Glutamatergic neuron (in vitro differentiated cells): ENCODE data around the gene ERICH6B. TPM values are rescaled to one million over a fixed set of nuclear protein-coding genes. Genes with fewer than 3 reads are reported as not detected.

ENCODE experiments used
- DNase-seq: peaks from one replicate; pipeline ENCODE4 v3.0.0; 2022
- H3K27ac Mint-ChIP-seq: one replicate; pipeline ENCODE4 v1.8.0; 2020; ENCODE audit warnings: mild to moderate bottlenecking, mixed read lengths, inconsistent platforms; ENCODE audit not compliant: unreplicated experiment
- H3K27me3 Mint-ChIP-seq: one replicate; pipeline ENCODE4 v1.8.0; 2020; ENCODE audit warnings: mild to moderate bottlenecking, moderate library complexity, mixed read lengths, inconsistent platforms; ENCODE audit not compliant: unreplicated experiment
- H3K36me3 Mint-ChIP-seq: one replicate; pipeline ENCODE4 v1.8.0; 2020; ENCODE audit warnings: mild to moderate bottlenecking, mixed read lengths, inconsistent platforms; ENCODE audit not compliant: unreplicated experiment
- H3K4me1 Mint-ChIP-seq: one replicate; pipeline ENCODE4 v1.8.0; 2020; ENCODE audit warnings: mild to moderate bottlenecking, low read depth, mixed read lengths, inconsistent platforms; ENCODE audit not compliant: unreplicated experiment
- H3K4me3 Mint-ChIP-seq: one replicate; pipeline ENCODE4 v1.8.0; 2020; ENCODE audit warnings: mild to moderate bottlenecking, mixed read lengths, inconsistent platforms; ENCODE audit not compliant: unreplicated experiment
- H3K9me3 Mint-ChIP-seq: one replicate; pipeline ENCODE4 v1.8.0; 2020; ENCODE audit warnings: mild to moderate bottlenecking, moderate library complexity, mixed read lengths, inconsistent platforms; ENCODE audit not compliant: unreplicated experiment
- CTCF ChIP-seq: fragments of 200-600 bp; sonication (generic); IDR thresholded peaks from one replicate; pipeline ENCODE4 v1.5.0; 2021; ENCODE audit not compliant: partially characterized antibody, unreplicated experiment
- total RNA-seq: library from RNA; stranded (reverse); fragmentation: NEBNext Ultra II Directional; extraction: Animal tissue kit (Norgen Biotek cat#: 25700); gene quantifications from one replicate; pipeline ENCODE4 v1.2.1, GENCODE V29; 2021; ENCODE audit not compliant: unreplicated experiment

ERICH6B gene
- total RNA-seq, 1 donor from 2014 or later = not detected

- no peak for DNase-seq
- Mint-ChIP-seq H3K27me3 (no peaks in the 10 kb centered on the region), H3K36me3 (peaks cover 4% of the 10 kb centered on the region), H3K4me1 (no peaks in the 10 kb centered on the region), H3K9me3 (no peaks in the 10 kb centered on the region), H3K4me3 (no peak overlapping the region), H3K27ac (no peak overlapping the region)
- TF ChIP-seq CTCF = no peak
These were observed 12.6 kb upstream of the ERICH6B start for GRCh38 chr13:45628094-45628493.

- Mint-ChIP-seq H3K4me1 (no peaks in the 10 kb centered on the region), H3K9me3 (no peaks in the 10 kb centered on the region), H3K4me3 (no peak overlapping the region), H3K36me3 (peaks cover 4% of the 10 kb centered on the region), H3K27ac (no peak overlapping the region), H3K27me3 (no peaks in the 10 kb centered on the region)
- DNase-seq = no peak
- no peak for TF ChIP-seq CTCF
These were observed 12.1 kb upstream of the ERICH6B start for GRCh38 chr13:45627656-45628055.

GRCh38 chr13:45626731-45627374 is 11.3 kb upstream of the ERICH6B start:
- TF ChIP-seq CTCF = no peak
- Mint-ChIP-seq H3K27me3 (no peaks in the 10 kb centered on the region), H3K36me3 (peaks cover 4% of the 10 kb centered on the region), H3K4me3 (no peak overlapping the region), H3K9me3 (no peaks in the 10 kb centered on the region), H3K27ac (no peak overlapping the region), H3K4me1 (no peaks in the 10 kb centered on the region)
- DNase-seq = no peak

- Mint-ChIP-seq H3K9me3 (peaks cover 4% of the 10 kb centered on the region), H3K36me3 (peaks cover 8% of the 10 kb centered on the region), H3K27me3 (no peaks in the 10 kb centered on the region), H3K4me1 (no peaks in the 10 kb centered on the region), H3K27ac (no peak overlapping the region), H3K4me3 (no peak overlapping the region)
- no peak for DNase-seq
- TF ChIP-seq CTCF = peak; percentile 50
These were observed 8.1 kb upstream of the ERICH6B start for GRCh38 chr13:45623516-45624090.

- no peak for DNase-seq
- Mint-ChIP-seq H3K4me3 (no peak overlapping the region), H3K4me1 (no peaks in the 10 kb centered on the region), H3K36me3 (peaks cover 12% of the 10 kb centered on the region), H3K27me3 (no peaks in the 10 kb centered on the region), H3K9me3 (peaks cover 5% of the 10 kb centered on the region), H3K27ac (no peak overlapping the region)
- TF ChIP-seq CTCF = no peak
These were observed 6.4 kb upstream of the ERICH6B start for GRCh38 chr13:45621950-45622349.
